Measurements from ENCODE around the gene ACTR1B.

ACTR1B gene

GRCh38 chr2:97699765-97700444, 36.1 kb upstream of the ACTR1B start:
- no peak for FAIRE-seq
- peak; percentile 57 for TF ChIP-seq CTCF (IDR thresholded peaks at IDR 0.05; ENCODE audit: insufficient read depth, missing control alignments)
- DNase-seq (ENCODE audit: insufficient read length, low spot score) = no peak

GRCh38 chr2:97698530-97698929, 34.7 kb upstream of the ACTR1B start:
- no peak for TF ChIP-seq CTCF (IDR thresholded peaks at IDR 0.05; ENCODE audit: insufficient read depth, missing control alignments)
- FAIRE-seq = no peak
- no peak for DNase-seq (ENCODE audit: insufficient read length, low spot score)

- peak; percentile 56 for FAIRE-seq
- peak; percentile 52 for DNase-seq (ENCODE audit: insufficient read length, low spot score)
- TF ChIP-seq CTCF (IDR thresholded peaks at IDR 0.05; ENCODE audit: insufficient read depth, missing control alignments) = peak; percentile 95
Measured at GRCh38 chr2:97697252-97698235, 33.7 kb upstream of the ACTR1B start.

GRCh38 chr2:97695744-97696143, 31.9 kb upstream of the ACTR1B start:
- FAIRE-seq (no peak), DNase-seq (ENCODE audit: insufficient read length, low spot score) (no peak)

GRCh38 chr2:97693476-97693875, 29.6 kb upstream of the ACTR1B start:
- no peak for TF ChIP-seq CTCF (IDR thresholded peaks at IDR 0.05; ENCODE audit: insufficient read depth, missing control alignments)
- FAIRE-seq (no peak), DNase-seq (ENCODE audit: insufficient read length, low spot score) (no peak)

More at GRCh38 chr2:97695744-97696143, 31.9 kb upstream of the ACTR1B start:
- TF ChIP-seq CTCF (IDR thresholded peaks at IDR 0.05; ENCODE audit: insufficient read depth, missing control alignments) = no peak

GRCh38 chr2:97691166-97691565, 27.3 kb upstream of the ACTR1B start:
- DNase-seq (ENCODE audit: insufficient read length, low spot score) = no peak
- no peak for TF ChIP-seq CTCF (IDR thresholded peaks at IDR 0.05; ENCODE audit: insufficient read depth, missing control alignments)
- FAIRE-seq = no peak
